Nucleus accumbens (tissue), 56 donors: ENCODE measurements around the gene PSPH.

Experiments
- DNase-seq, 56 donors: peaks; one replicate each; lab custom pipeline; 2025; lab: John Stamatoyannopoulos, UW

The PSPH gene

DNA sequence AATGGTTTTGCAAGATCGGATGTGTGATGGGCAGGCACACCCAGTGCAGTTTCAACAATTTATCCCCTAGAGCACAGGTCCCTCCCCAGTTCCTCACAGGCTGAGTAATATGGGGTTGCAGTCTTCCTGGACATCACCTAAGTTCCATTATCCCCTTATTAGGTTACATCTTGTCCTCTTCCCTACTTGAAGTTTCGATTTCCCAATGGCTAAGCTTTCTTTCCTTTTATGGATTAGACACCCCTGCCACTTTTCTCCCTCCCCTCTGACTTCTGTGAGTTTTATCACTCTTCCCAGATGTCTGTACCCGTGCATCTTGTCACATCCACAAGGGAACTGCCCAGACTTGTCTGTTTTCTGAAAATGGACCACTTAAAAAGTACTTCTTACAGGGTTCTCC lies 89.2 kb downstream of the PSPH start:
- no peak for DNase-seq
